Ovary (tissue), 9 donors: ENCODE results near the gene TACR2. TPM values are rescaled to one million over a fixed set of nuclear protein-coding genes. Genes with fewer than 3 reads are reported as not detected.

Experiments
- DNase-seq, 5 donors: peaks; one replicate each; pipeline ENCODE4 v3.0.0-alpha.2; 2019 to 2020
- H3K27ac ChIP-seq, 2 donors: fragments of 200-600 bp; one replicate each; pipeline versions ENCODE4 v1.5.1 to v1.8.0; 2019 to 2022
- H3K27me3 ChIP-seq: fragments of 200-600 bp; one replicate; pipeline ENCODE4 v1.8.0; 2022
- H3K36me3 ChIP-seq: fragments of 200-600 bp; sonication (generic); one replicate; pipeline ENCODE4 v1.5.1; 2019
- H3K4me1 ChIP-seq: one replicate; pipeline ENCODE4 v1.8.1; 2013; ENCODE audit warnings: mild to moderate bottlenecking, moderate library complexity; ENCODE audit not compliant: insufficient read depth
- H3K4me3 ChIP-seq: fragments of 200-600 bp; sonication (generic); one replicate; pipeline ENCODE4 v1.5.1; 2017
- H3K9me3 ChIP-seq, 2 donors: fragments of 200-600 bp in 1 of 2; sonication (generic) in 1 of 2; one replicate each; pipeline versions ENCODE4 v1.5.1 to v1.8.1; 2013 to 2019; ENCODE audit warnings: mild to moderate bottlenecking in 1 of 2, moderate library complexity in 1 of 2
- EP300 ChIP-seq: sonication (generic); formaldehyde crosslinking; IDR thresholded peaks from one replicate; pipeline ENCODE4 v1.6.1; 2017; ENCODE audit warnings: antibody characterized with exemption
- POLR2A ChIP-seq: fragments of 450-650 bp; IDR thresholded peaks from one replicate; pipeline ENCODE4 v1.6.1; 2017; ENCODE audit warnings: antibody characterized with exemption, mild to moderate bottlenecking, moderate library complexity
- WGBS, 3 donors: extraction: QIAGEN DNeasy Blood & Tissue Kit in 1 of 3; methylation state at CpG; one replicate each; pipeline versions ENCODE4 v1.1.5 to v1.1.7; 2013 to 2017; 5-methylcytosine and 5-hydroxymethylcytosine counted together
- intact Hi-C, 4 donors: fragments of 100-400 bp; cut with DNase I; formaldehyde crosslinking; loops; one replicate each; pipeline versions ENCODE4 v1.11.0 to v1.15.1; 2022 to 2023
- polyA plus RNA-seq, 2 donors: library from polyadenylated mRNA; stranded (reverse); fragments of 200-250 nt in 1 of 2; fragments of 350-450 nt in 1 of 2; fragmentation: Illumina TruSeq in 1 of 2; extraction: RNeasy Lipid Tissue Mini Kit (QIAGEN cat#74804) in 1 of 2; gene quantifications; one replicate each; pipeline ENCODE4 v1.2.3, GENCODE V29; 2013 to 2014
- total RNA-seq, 7 donors: library from RNA; depleted of rRNA in 2 of 7; stranded (reverse); fragments of >200 nt in 2 of 7; fragmentation: NEBNext Ultra II Directional in 3 of 7; extraction: Animal tissue kit (Norgen Biotek cat#: 25700) in 3 of 7; gene quantifications; one replicate each; pipeline versions ENCODE4 v1.1.0 to v1.2.4, GENCODE V29; 2016 to 2023
- TF ChIP-seq, protein P1 (sequence below), 3 donors: fragments of 450-650 bp in 2 of 3; fragments of 200-600 bp in 1 of 3; IDR thresholded peaks; one replicate each; pipeline versions ENCODE4 v1.5.1 to v1.8.0; 2016 to 2022; ENCODE audit warnings: antibody characterized with exemption in 3 of 3, mild to moderate bottlenecking in 1 of 3
- donor health status: DM: no; HTN: no; CAD: no; lungs with moderate emphysema.
- donor health status: DM: no; HTN: no; CAD: no.
- donor health status: Bipolar disorder and iron deficiency.
- donor health status: DM: yes; HTN: yes; CAD: no.
- donor health status: DM: no; HTN: no; CAD: no.
- donor health status: DM: yes; HTN: yes; CAD: no.

Gene TACR2
- total and polyA plus RNA-seq, 9 donors = 1.0 to 6.2 (median 2.2) TPM

DNA sequence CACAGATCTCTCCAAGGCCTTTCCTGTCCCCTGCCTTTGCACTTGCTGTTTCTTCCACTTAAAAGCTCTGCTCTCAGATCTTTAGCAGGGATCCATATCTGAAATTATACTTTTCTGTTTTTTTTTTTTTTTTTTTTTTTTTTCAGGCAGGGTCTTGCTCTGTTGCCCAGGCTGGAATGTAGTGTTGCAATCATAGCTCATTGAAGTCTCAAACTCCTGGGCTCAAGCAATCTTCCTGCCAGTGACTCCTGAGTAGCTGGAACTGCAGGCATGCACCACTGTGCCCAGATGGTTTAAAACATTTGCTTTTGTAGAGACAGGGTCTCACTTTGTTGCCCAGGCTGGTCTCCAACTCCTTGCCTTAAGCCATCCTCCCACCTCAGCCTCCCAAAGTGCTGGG lies 29.5 kb upstream of the TACR2 start:
- Histone ChIP-seq H3K27me3 (no peaks in the 10 kb centered on the region), H3K4me3 (no peak overlapping the region), H3K36me3 (no peaks in the 10 kb centered on the region), H3K4me1 (no peaks in the 10 kb centered on the region), H3K27ac (no peak overlapping the region), H3K9me3 (no peaks in the 10 kb centered on the region)
- intact Hi-C loops = no loop called here
- DNase-seq = no peak
- TF ChIP-seq EP300 = no peak
- TF ChIP-seq, protein P1, sequence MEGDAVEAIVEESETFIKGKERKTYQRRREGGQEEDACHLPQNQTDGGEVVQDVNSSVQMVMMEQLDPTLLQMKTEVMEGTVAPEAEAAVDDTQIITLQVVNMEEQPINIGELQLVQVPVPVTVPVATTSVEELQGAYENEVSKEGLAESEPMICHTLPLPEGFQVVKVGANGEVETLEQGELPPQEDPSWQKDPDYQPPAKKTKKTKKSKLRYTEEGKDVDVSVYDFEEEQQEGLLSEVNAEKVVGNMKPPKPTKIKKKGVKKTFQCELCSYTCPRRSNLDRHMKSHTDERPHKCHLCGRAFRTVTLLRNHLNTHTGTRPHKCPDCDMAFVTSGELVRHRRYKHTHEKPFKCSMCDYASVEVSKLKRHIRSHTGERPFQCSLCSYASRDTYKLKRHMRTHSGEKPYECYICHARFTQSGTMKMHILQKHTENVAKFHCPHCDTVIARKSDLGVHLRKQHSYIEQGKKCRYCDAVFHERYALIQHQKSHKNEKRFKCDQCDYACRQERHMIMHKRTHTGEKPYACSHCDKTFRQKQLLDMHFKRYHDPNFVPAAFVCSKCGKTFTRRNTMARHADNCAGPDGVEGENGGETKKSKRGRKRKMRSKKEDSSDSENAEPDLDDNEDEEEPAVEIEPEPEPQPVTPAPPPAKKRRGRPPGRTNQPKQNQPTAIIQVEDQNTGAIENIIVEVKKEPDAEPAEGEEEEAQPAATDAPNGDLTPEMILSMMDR (IDR thresholded peaks at IDR 0.05) = no peak
- no peak for TF ChIP-seq POLR2A

DNA sequence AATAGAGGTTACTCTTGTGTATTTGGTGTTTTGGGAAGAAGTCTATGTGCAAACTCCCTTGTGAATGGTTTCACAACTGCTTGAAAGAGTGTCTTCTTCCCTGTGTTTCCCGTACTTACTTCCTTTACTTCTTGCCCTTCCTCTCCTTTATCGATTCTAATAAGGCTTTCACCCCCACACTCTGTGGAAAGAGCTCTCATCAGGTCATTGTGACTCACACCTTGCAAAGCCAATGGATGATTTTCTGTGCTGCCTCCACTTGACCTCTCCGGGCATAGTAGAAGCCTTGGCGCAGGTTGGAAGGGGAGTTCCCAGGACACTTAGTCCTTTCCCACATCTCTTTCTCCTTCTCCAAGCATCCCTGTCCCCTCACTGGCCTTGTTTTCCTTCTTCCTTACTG lies 28.3 kb upstream of the TACR2 start:
- Histone ChIP-seq H3K27ac (no peak overlapping the region), H3K9me3 (no peaks in the 10 kb centered on the region), H3K4me1 (no peaks in the 10 kb centered on the region), H3K36me3 (no peaks in the 10 kb centered on the region), H3K27me3 (no peaks in the 10 kb centered on the region), H3K4me3 (no peak overlapping the region)
- intact Hi-C loops = no loop called here
- TF ChIP-seq, protein P1 (IDR thresholded peaks at IDR 0.05) = no peak
- TF ChIP-seq EP300 (no peak), POLR2A (no peak)
- DNase-seq = no peak
- WGBS, 3 donors = 82 to 92% (median 88%) methylated on average over 4 of the region's 4 CpGs

DNA sequence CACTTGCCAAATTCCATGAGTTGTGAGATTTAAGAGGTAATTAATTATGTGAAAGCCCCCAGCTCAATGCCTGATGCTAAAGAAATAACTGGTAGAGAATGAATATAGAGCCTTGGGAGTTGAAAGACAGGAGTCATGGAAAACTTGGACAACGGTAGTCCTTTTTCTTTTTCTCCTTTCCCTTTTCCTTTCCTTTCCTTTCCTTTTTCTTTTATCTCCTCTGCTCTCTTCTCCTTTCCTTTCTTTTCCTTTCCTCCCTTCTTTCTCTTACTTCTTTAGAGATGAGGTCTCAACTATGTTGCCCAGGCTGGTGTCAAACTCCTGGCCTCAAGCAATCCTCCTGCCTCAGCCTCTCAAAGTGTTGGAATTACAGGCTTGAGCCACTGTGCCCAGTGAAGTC lies 26.6 kb upstream of the TACR2 start:
- 79 to 96% (median 84%) methylated on average over 1 of the region's 1 CpG for WGBS, 3 donors
- TF ChIP-seq EP300 = no peak
- TF ChIP-seq, protein P1 (IDR thresholded peaks at IDR 0.05) = no peak
- Histone ChIP-seq H3K27ac (no peak overlapping the region), H3K9me3 (no peaks in the 10 kb centered on the region), H3K4me1 (no peaks in the 10 kb centered on the region), H3K4me3 (no peak overlapping the region), H3K36me3 (no peaks in the 10 kb centered on the region), H3K27me3 (no peaks in the 10 kb centered on the region)
- intact Hi-C loops = loop anchor here in 1 of 4 donors (5.0 kb wide), 1 partner anchor 59 kb away; no protein-coding TSS in a partner anchor
- no peak for DNase-seq

DNA sequence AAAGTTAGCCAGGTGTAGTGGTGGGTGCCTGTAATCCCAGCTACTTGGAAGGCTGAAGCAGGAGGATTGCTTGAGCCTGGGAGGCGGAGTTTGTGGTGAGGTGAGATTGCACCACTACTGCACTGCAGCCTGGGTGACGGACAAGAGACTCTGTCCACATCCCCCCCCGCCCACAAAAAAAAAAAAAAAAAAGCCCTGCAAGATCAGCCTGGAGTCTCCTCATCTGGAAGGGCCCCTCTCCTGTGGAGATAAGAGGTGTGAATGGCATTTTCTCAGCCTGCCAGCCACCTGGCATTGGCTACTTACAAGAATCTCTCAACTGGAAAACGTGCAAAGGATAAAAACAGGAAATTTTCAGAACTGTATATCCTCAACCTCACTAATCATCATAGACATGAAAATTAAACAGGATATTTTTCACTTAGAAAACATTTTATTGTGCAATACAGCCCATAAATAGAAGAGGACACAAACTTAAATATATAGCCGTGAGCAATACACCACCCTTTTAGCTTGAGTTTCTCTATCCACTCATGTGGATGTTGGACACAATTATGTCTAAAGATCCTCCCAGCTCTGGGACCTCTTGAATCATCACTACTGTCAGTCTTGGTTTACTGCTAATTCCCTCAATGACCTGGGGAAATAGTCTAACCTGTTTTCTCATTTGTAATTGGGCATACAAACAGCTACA lies 23.2 kb upstream of the TACR2 start:
- Histone ChIP-seq H3K27me3 (no peaks in the 10 kb centered on the region), H3K4me3 (no peak overlapping the region), H3K27ac (no peak overlapping the region), H3K4me1 (no peaks in the 10 kb centered on the region), H3K9me3 (no peaks in the 10 kb centered on the region), H3K36me3 (no peaks in the 10 kb centered on the region)
- DNase-seq = no peak
- intact Hi-C loops = loop anchor here in 1 of 4 donors (5.0 kb wide), 1 partner anchor 62 kb away; no protein-coding TSS in a partner anchor
- WGBS, 3 donors = 58 to 63% (median 61%) methylated on average over 5 of the region's 5 CpGs
- TF ChIP-seq EP300 (no peak), POLR2A (no peak)
- TF ChIP-seq, protein P1 (IDR thresholded peaks at IDR 0.05) = no peak
